NCI-H1930 (cell line): ENCODE results near the gene NCAPD3.
A peak's percentile ranks its signal among the peaks of the same experiment; 100 is the strongest.

Source experiments
- DNase-seq, 2 experiments: peaks; one replicate each; lab custom pipeline; 2025; lab: John Stamatoyannopoulos, UW

NCAPD3 gene

GRCh38 chr11:134159652-134160051, 64.1 kb downstream of the NCAPD3 start:
- no peak for DNase-seq

GRCh38 chr11:134158023-134158422, 65.7 kb downstream of the NCAPD3 start:
- DNase-seq, result no peak

GRCh38 chr11:134157451-134157850, 66.3 kb downstream of the NCAPD3 start:
- no peak for DNase-seq

GRCh38 chr11:134155946-134156865, 67.6 kb downstream of the NCAPD3 start:
- DNase-seq, result no peak

GRCh38 chr11:134155456-134155855, 68.3 kb downstream of the NCAPD3 start:
- no peak for DNase-seq

GRCh38 chr11:134154441-134154840, 69.3 kb downstream of the NCAPD3 start:
- no peak for DNase-seq

- DNase-seq, result no peak
These were observed 70.4 kb downstream of the NCAPD3 start for GRCh38 chr11:134153147-134153905.

GRCh38 chr11:134152696-134153095, 71.1 kb downstream of the NCAPD3 start:
- DNase-seq, result no peak

GRCh38 chr11:134151083-134151747, 72.6 kb downstream of the NCAPD3 start:
- no peak for DNase-seq

GRCh38 chr11:134150195-134150903, 73.4 kb downstream of the NCAPD3 start:
- DNase-seq, result no peak

- no peak for DNase-seq
These were observed 74.4 kb downstream of the NCAPD3 start for GRCh38 chr11:134149371-134149770.

GRCh38 chr11:134146598-134146997, 77.2 kb downstream of the NCAPD3 start:
- no peak for DNase-seq

- no peak for DNase-seq
These were observed 78.1 kb downstream of the NCAPD3 start for GRCh38 chr11:134145715-134146114.

GRCh38 chr11:134144744-134145143, 79.0 kb downstream of the NCAPD3 start:
- DNase-seq, result no peak

- DNase-seq, result no peak
These were observed 80.0 kb downstream of the NCAPD3 start for GRCh38 chr11:134143801-134144200.

GRCh38 chr11:134142536-134142935, 81.2 kb downstream of the NCAPD3 start:
- no peak for DNase-seq

GRCh38 chr11:134140961-134141490, 82.7 kb downstream of the NCAPD3 start:
- DNase-seq, result no peak

GRCh38 chr11:134139873-134140331, 83.9 kb downstream of the NCAPD3 start:
- DNase-seq, result peak in 1 of 2 experiments; percentile 7

- DNase-seq, result no peak
These were observed 84.4 kb downstream of the NCAPD3 start for GRCh38 chr11:134139303-134139872.

- DNase-seq, result no peak
These were observed 85.4 kb downstream of the NCAPD3 start for GRCh38 chr11:134138376-134138775.

GRCh38 chr11:134134167-134134566, 89.6 kb downstream of the NCAPD3 start:
- no peak for DNase-seq
